ENCODE data around the gene LRRC2.

GRCh38 chr3:46535746-46536145 is 30.4 kb downstream of the LRRC2 start:
- TF ChIP-seq CTCF (IDR thresholded peaks at IDR 0.05) (no peak), POLR2A (IDR thresholded peaks at IDR 0.05) (no peak), POLR2AphosphoS5 (IDR thresholded peaks at IDR 0.05; ENCODE audit: insufficient read depth in 1 of 2, low read depth in 1 of 2) (no peak)
